ENCODE data around the gene ITPR1.

Gene ITPR1

DNA sequence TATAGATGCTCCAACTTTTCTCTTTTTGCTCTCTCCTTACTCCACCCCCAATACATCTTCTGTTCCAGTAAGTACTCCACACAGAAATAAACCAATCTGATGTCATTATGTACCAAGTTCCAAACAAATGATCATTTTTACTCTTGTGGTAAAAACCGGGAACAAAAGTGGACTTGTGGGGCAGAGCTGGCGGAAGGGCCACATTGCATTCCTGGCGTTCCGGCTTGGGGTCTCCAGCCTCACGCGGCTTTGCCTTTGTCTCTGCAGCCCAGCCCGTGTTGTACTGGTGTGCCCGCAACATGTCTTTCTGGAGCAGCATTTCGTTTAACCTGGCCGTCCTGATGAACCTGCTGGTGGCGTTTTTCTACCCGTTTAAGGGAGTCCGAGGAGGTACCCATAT, 301.6 kb downstream of the ITPR1 start:
- no peak for DNase-seq

DNA sequence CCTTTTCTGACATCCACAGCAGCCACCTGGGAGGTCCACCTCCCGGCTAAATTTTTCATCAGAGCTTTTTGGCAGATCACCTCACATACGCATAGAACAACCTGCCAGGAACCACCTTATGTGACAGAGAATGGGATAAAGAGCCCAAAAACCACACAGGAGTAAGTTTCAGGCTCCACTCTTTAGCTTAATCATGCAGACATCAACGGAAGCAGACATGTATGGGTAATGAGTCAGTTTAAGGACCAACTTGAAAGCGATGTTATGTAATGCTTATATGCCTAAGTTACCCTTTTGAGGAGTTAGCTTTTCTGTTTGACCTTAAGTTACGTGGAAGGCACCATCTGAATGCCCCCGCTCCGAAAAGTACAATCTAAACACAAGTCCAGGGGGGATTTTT, 302.8 kb downstream of the ITPR1 start:
- no peak for DNase-seq

DNA sequence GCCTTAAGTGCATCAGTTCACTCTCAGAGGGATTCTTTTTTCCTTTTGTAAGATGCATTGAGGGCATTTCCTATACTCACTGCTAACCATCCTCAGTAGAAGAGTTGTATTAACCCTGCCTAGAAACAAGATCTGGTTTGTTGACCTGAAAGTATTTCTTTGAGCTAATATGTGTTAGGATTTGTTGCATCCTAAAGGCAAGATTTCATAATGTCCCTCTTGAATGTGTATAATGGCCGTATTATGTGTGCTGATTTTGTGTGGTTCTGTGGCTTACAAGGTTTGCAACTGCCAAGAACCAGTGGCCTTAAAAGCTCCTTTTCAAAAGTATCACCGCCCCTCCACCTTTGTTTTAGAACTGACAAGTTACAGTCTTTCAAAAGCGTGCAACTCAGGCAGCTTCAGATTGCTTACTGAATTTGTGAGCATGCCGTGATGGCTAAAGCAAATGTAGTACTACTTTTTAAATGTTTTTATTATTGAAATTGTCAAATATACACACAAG, 304.1 kb downstream of the ITPR1 start:
- no peak for DNase-seq

DNA sequence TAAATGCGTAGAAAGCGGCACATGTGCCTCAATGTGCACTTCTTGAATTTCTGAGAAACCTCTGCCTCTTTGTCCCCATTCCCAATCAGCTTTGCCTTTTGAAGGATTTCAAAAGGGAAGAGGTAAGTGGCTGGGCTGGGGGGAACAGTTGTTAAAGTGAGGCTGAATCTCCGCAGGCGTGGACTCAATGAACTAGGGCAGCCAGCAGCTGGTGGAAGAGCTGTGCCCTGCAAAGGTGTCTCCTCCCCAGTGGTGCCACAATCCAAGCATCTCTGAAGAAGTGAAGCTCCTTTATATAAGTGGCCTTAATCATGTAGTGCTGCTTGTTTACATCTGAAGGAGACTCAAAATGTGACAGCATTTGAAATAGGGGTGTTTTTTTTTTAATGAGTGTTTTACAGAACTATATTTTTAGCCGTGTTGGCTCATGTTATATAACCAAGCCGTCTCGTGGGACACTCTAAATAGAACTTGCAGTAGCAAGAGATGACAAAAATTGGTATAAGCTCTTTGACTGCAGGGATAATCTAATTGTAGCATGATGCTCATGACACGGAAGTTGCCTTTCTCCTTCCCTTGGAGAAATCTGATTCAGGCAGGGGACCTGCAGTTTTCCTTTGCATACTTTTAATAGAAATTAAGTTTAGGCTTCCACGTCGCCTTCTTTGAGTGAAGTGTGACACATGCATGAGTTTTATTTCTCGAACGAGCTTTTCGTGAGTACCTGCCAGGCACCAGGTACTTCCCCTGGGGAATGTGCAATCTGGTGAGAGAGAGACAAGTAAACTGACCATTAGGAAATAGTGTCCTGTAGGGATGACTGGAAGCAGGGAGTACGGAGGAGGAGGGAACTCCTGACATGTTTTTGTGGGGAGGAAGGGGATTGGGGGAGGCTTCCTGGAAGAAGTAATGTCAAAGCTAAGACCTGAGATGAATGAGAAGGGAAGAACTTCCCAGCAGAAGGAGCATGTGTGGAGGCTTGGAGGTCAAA, 306.4 kb downstream of the ITPR1 start:
- no peak for DNase-seq

DNA sequence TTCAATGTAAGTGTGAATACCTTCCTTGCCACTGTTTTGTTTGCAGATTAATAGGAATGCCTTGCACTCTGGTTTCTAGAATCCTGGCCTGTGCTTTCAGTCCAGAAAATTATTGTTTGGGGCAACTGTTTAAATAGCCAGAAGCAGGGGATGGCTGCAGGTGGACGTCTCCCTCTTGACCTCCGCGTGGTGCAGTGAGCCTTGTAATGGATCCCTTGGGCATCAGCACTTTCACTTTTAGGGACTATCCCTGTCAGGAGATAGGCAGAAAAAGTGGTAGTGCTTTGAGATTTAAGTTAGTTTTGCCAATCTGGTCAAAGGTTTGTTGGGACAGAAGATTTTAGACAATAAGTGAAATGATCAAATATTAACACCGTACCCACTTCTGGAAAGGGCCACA, 307.4 kb downstream of the ITPR1 start:
- DNase-seq, result no peak

DNA sequence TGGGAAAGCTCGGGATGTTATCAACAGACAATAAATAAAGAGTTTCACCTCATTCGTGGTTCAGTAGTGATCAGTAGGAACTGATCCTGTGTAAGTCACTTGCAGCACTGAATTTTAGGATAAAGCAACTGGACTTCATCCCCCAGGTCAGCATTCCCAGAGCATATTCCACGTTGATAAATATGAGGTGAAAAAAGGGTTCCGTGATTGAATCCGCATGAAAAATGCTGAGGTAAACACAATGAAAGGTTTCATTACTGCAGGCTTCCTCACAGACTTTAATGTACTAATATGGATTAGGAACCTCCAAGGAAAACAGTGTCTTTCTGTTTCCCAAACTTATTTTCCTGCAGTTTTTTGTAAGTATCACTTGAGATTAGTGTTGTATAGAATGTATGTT, 308.7 kb downstream of the ITPR1 start:
- DNase-seq, result no peak

DNA sequence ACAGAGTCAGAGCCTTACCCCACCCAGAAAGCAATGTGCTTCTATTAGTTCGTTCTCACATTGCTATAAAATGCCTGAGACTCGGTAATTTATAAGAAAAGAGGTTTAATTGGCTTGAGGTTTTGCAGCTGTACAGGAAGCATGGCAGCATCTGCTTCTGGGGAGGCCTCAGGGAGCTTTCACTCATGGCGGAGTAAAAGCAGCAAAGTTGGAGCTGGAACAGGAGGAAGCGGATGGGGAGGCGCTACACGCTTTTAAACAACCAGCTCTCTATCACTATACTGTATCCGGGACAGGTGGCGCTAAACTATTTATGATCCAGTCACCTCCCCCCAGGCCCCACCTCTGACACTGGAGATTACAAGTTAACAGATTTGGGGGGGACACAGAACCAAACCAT, 309.8 kb downstream of the ITPR1 start:
- no peak for DNase-seq

DNA sequence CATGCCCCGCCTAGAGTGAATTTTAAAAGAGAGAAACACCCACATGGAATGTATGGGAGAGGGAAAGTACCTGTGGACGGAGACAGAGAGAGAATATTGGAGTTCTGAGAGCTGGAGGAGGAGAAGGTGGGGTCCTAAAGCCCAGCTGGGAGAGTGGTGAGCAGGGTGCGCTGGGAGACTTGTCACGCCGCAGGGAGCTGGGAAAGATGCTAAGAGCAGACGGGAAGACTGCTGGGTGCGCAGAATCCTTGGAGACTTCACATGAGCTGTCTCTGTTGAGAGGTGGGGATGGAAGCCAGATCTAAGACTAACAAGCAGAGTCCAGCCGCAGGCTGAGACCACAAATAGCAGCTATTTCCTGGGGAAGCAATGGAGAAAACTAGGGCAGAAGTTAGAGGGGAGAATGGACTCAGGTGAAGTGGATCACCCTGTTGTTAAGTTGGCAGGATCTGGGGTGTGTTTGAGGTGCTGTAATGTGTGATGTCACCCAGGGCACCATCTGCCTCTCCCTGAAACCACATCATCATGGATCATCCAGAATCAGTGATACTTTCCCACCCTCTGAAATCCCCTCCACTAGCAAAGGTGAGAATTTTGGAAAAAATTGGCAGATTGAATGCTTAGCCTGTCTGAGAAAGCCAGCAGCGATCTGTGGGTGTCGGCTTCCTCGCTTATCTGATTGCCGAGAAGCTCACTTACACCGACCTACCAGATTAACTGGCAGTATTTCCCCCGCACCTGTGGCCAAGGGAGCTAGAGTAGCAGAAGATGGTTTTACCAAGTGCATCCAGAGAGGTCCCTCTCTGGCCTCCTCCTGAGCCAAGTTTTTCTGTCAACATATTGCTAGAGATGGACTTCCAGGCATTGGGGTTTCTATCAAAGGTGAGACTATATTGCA, 311.3 kb downstream of the ITPR1 start:
- DNase-seq, result no peak

DNA sequence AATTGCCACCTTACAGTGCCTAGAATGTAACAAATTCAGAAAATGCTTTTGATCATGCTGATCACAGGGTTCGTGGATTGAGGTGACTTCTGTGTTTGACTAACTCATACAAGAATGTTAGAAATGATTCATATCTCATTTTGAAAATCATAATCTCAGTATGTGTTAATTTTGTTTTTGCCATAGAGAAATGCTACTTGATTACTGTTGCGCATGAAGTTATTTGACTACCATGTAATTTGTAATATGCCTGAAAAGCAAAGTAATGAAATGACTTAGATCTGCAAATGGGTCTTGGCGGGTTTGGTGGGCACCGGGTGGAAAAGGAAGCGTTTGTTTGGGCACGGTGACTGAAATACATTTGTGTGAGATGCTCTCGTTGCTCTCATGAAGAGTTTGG, 312.5 kb downstream of the ITPR1 start:
- no peak for DNase-seq

DNA sequence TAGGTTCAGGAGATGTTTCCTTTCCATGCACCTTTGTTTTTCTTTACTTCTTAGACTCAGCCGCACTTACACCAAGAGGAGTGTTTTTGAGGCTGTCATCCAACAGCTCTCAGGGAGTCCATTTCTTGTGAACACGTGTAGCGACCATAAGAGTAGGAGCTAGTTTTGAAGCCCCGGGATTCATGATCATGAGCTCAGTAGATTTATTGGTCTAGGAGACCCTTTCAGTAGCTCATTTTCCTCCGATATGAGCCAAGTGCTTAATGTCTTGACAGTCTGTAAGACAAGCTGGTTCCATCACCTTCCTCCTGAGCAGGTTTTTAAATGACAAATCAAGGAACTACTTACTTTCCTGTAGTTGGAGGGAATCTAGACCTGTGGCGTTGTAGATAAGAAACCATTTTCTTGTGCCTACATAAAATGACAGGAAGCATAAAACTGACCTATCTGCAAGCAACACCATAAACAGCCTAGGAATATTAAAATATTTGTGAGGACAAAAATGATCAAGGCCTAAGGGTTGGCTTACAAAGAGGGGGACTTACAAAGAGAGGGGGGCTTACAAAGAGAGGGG, 313.5 kb downstream of the ITPR1 start:
- no peak for DNase-seq

DNA sequence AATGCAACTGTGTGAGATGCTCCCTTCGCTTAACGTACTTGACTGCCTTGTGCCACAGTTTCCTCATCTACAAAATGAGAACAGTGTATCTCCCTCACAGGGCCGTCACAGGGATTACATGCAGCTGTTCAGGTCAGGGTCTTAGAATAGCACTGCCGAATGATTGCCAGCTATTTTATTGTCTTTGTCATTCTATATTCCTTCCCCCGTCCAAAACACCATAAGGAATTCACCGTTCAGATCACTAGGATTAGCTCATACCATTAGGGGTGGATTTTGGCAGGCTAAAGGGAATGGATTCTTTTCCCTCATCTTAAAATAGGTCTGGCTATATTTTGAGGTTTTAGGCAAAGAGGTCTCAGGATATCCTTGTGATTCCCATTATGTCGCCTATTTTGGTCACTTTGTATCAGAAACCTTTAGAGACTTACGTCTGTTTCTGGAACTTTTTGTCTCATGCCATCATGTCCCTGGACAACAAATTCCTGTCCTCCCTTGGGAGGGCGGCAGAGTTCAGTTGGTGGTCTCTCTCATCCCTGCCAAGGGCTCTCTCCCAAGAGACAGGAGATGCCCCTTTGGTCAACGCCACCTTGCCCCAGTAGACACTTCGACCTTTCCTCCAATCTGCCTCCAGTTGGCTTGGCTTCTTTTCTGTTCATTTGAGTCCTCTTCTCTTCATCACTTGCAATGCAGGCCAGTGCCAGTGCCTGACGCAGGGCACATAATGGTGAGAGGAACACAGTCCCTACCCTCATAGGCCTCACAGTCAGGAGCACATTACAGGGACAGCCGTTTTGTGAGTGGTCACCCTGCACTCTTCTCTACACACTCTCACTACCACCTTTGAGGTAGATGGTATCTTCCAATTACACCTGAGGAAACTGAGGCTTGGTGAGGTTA, 314.5 kb downstream of the ITPR1 start:
- no peak for DNase-seq

DNA sequence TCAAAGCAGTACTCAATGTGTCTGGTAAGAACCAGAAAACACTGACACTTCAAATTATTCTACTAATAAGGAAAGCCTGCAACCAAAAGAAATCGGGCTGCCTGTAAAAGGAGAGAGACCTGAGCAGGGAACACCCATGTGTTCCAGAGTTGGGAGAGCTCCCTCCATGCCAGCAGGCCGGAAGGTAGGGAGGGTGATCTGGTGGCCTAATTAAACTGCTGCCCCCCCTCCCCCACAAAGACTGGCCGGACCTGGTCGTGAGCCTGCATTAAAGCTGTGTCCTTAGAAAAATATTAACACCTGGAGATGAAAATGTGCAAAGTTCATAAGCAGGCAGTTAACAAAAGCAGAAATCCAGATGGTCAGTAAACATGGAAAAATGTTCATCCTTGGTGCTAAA, 315.5 kb downstream of the ITPR1 start:
- DNase-seq, result no peak

DNA sequence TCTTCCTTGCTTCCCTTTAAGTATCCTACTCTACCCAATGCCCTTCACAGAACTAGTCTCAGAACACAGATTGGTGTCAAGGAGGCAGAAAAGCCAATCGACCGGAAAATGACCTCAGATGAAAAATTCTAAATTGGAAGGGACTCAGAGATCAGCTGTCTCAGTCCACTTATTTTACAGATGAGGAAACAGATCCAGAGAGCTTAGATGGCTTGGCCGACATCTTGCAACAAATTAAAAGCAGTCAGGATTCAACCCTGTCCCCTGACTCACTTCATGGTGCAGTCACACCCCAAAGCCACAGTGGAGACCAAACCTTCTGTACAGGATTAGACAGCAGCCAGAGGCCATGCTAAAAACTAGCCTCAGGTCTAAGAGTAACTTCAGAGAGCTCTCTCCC, 316.8 kb downstream of the ITPR1 start:
- DNase-seq, result no peak

DNA sequence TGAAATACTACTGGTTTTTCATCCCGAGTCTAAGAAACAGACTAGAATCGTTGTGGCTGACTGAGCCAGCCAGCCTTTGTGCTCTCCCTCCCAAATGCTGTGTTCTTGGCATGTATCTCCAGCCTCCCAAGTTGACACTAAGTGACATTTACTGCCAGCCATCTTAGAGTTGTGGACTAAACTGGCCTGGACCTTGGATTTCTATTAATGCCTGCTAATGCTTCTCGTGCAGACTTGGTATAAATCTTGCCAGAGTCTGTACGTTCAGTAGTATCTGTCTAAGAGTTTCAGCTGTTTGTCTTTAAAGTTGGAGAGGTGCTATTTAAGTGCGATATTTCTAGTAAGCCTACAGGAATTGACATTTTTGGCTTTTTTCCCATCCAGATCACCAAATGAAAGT, 319.4 kb downstream of the ITPR1 start:
- no peak for DNase-seq

DNA sequence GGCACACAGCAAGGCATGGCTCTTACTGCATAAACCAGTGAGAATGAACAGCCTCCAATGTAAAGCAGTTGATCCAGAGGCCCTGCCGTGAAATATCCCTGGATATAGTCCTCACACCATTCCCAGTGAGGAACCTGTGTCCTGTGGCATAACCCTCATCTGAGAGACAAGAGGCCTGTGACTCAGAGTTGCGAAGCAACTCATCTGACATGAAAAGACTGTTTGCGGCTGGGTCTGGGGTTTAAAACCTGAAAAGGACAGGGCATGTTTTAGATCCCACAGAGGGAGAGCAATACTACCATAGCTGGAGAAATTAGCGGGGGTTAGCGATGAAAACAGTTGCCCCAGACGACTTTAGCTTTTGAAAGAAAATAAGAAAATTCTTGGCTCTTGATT, 320.8 kb downstream of the ITPR1 start:
- DNase-seq, result no peak

DNA sequence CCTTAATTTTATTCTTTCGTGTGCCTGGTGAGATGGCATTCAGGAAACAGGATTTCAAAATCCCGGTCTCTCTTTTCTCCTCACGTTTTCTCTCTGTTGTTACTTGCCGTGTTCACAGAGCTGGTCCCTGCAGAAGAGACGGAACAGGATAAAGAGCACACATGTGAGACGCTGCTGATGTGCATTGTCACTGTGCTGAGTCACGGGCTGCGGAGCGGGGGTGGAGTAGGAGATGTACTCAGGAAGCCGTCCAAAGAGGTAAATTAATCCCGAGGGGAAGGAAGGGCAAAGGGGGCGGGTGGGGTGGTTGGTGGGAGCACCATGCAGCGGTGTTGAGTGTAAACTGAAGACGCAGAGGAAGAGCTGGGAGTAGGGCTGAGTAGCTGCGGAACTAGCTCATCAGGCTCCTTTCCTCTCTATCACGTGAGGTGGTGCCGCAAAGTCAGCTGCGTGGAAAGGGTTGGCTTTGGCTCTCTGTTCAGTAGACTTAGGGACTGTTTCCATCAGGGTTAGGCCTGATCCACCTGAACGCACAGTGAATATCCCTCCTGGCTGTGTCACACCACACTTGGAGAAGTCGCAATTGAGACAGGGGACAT, 321.3 kb downstream of the ITPR1 start:
- no peak for DNase-seq

DNA sequence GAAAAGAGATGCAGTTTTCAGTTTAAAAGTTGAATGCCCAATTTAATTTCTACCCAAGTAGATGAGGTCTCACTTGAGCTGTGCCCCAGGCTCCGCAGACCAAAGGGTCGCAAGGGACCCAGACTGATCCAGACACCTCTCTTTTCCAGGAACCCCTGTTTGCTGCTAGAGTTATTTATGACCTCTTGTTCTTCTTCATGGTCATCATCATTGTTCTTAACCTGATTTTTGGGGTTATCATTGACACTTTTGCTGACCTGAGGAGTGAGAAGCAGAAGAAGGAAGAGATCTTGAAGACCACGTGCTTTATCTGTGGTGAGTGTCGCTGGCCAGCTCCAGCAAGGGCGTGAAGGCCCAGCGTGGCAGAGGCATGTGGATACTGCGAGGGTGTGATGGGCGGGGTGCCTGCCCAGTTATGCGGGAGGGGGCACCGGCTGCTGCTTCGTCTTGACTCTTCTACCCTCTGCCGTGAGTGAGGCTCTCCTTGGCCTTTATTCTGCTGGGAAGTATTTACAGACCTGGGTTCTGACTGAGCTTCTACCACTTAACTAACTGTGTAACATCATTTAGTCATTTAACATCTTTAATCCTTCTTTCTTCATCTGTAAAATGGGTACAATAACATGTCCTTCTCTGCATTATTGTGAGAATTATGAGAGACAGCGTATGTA, 321.9 kb downstream of the ITPR1 start:
- no peak for DNase-seq

DNA sequence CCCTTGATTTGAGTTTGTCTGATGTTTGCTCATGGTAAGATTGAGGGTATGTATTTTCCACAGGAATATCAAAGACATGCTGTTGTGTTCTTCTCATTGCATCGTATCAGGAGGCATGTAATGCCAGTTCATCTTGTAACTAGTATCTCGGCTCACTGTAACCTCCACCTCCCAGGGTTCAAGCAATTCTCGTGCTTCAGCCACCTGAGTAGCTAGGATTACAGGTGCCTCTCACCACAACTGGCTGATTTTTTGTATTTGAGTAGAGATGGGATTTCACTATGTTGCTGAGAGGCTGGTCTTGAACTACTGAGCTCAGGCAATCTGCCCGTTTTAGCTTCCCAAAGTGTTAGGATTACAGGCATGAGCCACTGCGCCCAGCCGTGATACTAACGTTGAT, 323.2 kb downstream of the ITPR1 start:
- DNase-seq, result no peak

DNA sequence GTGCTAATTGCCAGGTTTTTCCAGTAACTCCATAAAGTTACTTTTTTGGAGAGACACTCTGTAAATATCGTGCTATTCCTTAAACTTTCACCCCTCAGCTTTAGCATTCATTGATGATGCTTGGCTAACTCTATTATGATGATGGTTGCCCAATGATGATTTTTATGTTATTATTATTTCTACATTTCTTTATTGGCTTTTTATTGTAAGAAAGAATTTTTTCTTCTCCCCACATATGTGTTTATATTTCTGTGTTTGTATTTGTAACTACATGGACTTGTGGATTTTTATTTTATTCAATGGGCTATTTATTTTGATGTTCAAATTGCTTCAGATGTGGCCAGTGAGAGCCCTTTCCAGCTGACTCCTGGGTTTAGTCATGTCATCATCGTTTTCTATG, 323.6 kb downstream of the ITPR1 start:
- DNase-seq, result no peak

DNA sequence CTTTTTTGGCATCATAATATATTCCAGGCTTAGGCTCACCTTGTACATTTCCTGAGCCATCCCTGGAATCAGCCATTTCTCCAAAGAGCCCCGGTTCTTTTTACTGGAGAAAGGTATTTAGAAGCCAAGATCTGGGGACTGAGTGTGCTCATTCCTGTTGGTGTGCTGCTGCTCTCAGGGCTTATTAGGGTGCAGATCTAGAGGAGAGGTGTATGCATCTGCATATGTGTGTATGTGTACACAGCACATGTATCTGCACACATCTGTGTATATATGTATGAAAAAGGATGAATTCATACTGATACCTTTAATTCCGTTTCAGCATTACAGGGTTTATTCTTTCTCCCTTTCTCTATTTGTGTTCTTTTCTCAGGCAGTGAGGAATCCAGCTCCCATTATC, 324.0 kb downstream of the ITPR1 start:
- DNase-seq, result no peak

DNA sequence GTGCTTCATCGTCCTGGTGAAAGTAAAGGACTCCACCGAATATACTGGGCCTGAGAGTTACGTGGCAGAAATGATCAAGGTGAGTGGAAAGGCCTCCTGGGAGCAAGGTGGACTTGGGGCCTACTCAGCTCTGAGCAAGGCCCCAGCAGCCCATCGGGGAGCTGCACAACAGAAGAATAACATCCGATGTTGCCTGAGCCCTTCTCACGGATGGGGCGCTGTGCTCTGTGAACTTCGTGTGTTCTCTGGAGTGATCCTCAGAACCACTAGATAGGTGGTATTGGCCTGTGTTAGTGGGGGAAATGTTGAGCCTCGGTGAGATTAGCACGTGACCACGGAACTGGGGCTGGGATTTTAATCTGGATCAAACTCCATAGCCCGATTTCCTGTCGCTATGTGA, 325.0 kb downstream of the ITPR1 start:
- DNase-seq, result no peak
